HCT116 (cell line): ENCODE results near the gene XPOT.
"Not testable (repeated sequence)": the region's sequence is repeated elsewhere in the genome, so short reads cannot be mapped to it uniquely, and the experiment has no call there.

ENCODE experiments used
- ATF3 ChIP-seq: IDR thresholded peaks from 2 replicates; pipeline ENCODE4 v1.6.1; 2012
- CTCF ChIP-seq, 3 experiments: fragments of 200-600 bp in 1 of 3; sonication (generic) in 1 of 3; IDR thresholded peaks in 2 of 3; conservative IDR thresholded peaks in 1 of 3; 2 replicates each; pipeline ENCODE4 v1.5.1; 2012 to 2017; ENCODE audit warnings: low read depth in 2 of 3, low read length in 2 of 3, antibody characterized with exemption in 1 of 3, borderline replicate concordance in 1 of 3, control low read depth in 1 of 3, mild to moderate bottlenecking in 1 of 3, mixed read lengths in 1 of 3, mixed run types in 1 of 3, moderate library complexity in 1 of 3; ENCODE audit not compliant: insufficient read depth in 1 of 3
- EZH2 ChIP-seq: fragments of 200-600 bp; sonication (generic); IDR thresholded peaks from 2 replicates; pipeline ENCODE4 v1.6.1; 2017; ENCODE audit warnings: antibody characterized with exemption, mixed run types
- EZH2phosphoT487 ChIP-seq: fragments of 200-600 bp; IDR thresholded peaks from 2 replicates; pipeline ENCODE4 v1.6.1; 2018; ENCODE audit warnings: antibody characterized with exemption, borderline replicate concordance
- JUND ChIP-seq: IDR thresholded peaks from 2 replicates; pipeline ENCODE4 v1.6.1; 2012
- MAX ChIP-seq: IDR thresholded peaks from 2 replicates; pipeline ENCODE4 v1.6.1; 2012
- POLR2A ChIP-seq: IDR thresholded peaks from 2 replicates; pipeline ENCODE4 v1.7.0; 2011; ENCODE audit warnings: borderline replicate concordance; ENCODE audit not compliant: insufficient read depth, insufficient read length; ENCODE audit errors: extremely low read depth
- POLR2AphosphoS5 ChIP-seq: IDR thresholded peaks from 2 replicates; pipeline ENCODE4 v1.6.1; 2011; ENCODE audit warnings: mild to moderate bottlenecking, low read depth, low read length, moderate library complexity
- RAD21 ChIP-seq: IDR thresholded peaks from 2 replicates; pipeline ENCODE4 v1.6.1; 2012; ENCODE audit warnings: low read depth, mild to moderate bottlenecking
- REST ChIP-seq: IDR thresholded peaks from 2 replicates; pipeline ENCODE4 v1.6.1; 2012; ENCODE audit warnings: low read depth
- SP1 ChIP-seq: IDR thresholded peaks from 2 replicates; pipeline ENCODE4 v1.6.1; 2012; ENCODE audit warnings: low read depth
- TCF7L2 ChIP-seq: IDR thresholded peaks from 2 replicates; pipeline ENCODE4 v1.7.0; 2011; ENCODE audit warnings: borderline replicate concordance, inconsistent platforms; ENCODE audit not compliant: insufficient read depth, insufficient read length; ENCODE audit errors: extremely low read depth
- ZNF274 ChIP-seq: fragments of 200-500 bp; sonication (Bioruptor generic); IDR thresholded peaks from 2 replicates; pipeline ENCODE4 v1.6.1; 2014; ENCODE audit warnings: mild to moderate bottlenecking, low read depth, low read length, inconsistent platforms

GRCh38 chr12:64361173-64361572 lies 43.0 kb upstream of the XPOT start:
- not testable (repeated sequence) for TF ChIP-seq MAX; CTCF (IDR thresholded peaks at IDR 0.05 in 2 of 3, conservative IDR thresholded peaks at IDR 0.05 in 1 of 3; ENCODE audit: borderline replicate concordance in 1 of 3, insufficient read depth in 1 of 3, low read depth in 2 of 3, low read length in 2 of 3); SP1; TCF7L2; POLR2AphosphoS5; ZNF274; RAD21; POLR2A; REST; EZH2; JUND; EZH2phosphoT487; ATF3
